ENCODE measurements around the gene GRM2. TPM values are rescaled to one million over a fixed set of nuclear protein-coding genes. Genes with fewer than 3 reads are reported as not detected.

Gene GRM2
- 0.05 TPM for total RNA-seq

DNA sequence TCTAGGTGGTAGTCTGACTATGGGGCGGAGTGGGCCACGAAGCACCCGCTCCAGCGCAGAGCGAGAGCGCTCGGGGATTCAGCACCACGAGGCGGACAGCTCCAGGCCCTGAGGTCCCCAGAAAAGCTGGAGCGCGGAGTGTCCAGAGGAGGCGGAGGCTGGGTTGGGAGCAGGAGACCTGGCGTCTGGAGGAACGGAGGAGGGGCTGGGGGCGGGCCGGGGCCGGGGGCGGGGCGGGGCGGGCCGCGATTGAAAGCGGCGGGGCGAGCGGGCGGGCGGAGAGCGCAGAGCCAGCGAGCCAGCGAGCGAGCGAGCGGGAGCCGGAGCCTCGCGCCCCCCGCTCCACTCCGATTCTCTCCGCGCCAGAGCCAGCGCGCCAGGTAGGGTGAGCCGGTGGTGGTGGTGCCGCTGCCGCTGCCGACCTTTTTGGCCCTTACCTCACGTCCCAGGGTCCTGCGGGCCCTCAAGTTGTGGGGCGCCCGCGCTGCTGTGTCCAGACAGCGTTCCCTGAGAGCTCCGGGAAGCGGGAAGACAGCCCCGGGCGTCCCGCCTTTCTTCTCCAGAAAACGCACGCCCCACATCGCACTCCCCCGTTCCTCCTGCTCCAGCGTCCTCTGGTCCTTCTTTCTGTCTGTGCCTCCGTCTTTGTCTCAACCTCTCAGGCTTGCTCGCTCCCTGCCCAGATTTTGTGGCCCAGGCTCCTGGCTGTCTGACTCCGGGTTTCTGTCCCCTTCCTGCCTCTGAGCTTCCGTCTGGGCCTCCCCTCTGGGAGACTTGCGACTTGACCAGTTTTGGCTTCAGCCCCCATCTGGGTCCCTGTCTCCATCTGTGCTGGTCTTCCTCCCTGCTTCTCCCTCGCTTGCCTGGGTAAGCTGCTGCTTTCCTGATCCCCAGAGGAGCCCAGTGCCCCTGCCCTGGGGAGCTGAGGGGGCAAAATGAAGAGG, at the start of gene GRM2:
GRM2 (plus strand) TSS at position 281 of the 944 bp plus-strand sequence. CDS start 1,916 bp downstream, outside the sequence.
- DNase-seq (ENCODE audit: low spot score) (no peak), ATAC-seq (peak; percentile 74)

DNA sequence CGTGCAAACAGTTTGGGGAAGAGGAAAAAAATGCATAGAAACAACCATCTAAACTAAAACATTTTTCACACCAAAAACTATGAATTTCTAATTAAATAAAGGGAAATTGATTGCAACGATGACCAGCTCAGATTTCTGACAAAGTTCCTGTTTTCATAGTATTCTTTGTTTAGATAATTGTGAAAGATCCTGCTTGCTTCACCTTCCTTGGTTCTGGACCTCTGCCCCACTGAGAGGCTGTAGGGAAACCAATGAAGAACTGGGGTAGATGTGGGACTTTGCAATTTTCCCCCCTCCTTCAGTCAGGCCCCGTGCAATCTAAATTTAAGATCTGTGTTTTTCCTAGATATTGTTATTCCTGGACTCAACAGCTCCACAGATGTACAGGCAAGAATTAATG, 49.6 kb upstream of the GRM2 start:
- no peak for DNase-seq (ENCODE audit: low spot score)
- peak; percentile 80 for ATAC-seq

DNA sequence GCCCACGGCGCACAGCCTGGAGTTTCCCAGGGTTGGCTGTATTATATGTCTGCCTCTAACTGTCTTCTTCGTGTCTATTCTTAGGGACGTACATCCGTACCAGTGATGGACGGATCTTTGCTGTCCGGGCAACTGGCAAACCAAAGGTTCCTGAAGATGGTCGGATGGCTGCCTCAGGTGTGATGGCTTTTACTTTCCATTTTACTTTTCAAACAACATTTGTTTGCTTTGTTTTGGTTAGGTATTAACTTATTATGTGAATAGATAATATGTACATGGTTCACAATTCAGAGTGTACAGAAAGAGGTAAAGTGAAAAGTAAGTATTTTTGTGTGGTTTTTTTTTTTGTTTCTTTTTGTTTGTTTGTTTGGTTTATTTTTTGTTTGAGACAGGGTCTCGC, 46.9 kb upstream of the GRM2 start:
- no peak for DNase-seq (ENCODE audit: low spot score)
- peak; percentile 68 for ATAC-seq

DNA sequence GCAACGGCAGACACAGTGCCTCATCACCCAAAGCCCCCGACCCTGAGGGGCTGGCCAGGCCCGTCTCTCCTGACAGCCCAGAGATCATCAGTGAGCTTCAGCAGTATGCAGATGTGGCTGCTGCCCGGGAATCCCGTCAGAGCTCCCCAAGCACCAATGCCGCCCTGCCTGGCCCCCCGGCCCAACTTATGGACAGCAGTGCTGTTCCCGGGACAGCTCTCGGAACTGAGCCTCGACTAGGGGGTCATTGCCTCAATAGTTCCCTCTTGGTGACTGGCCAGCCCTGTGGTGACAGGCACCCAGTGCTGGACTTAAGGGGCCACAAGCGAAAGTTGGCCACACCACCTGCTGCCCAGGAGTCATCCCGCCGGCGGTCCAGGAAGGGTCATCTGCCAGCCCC, 44.4 kb upstream of the GRM2 start:
- DNase-seq (ENCODE audit: low spot score) (no peak), ATAC-seq (no peak)

DNA sequence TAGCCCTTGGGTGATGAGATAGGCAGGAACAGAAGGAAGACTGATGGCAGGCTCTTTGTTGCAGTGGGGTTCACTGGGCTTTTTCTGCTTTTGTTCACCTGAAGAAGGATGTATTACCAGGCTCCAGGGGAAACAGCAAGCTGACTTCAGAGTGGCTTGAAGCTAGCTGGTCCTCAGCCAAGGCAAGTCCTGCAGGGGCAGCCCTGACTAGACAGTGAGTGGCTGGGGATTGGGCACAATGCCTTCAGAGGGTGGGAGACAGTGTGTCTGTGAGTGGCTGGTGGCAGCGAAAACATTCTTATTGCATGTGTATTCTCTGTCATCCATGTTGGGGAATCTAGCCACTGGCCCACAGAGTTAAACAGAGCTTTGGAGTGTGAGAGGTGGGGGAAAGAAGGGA, 38.1 kb upstream of the GRM2 start:
- DNase-seq (ENCODE audit: low spot score), result no peak

DNA sequence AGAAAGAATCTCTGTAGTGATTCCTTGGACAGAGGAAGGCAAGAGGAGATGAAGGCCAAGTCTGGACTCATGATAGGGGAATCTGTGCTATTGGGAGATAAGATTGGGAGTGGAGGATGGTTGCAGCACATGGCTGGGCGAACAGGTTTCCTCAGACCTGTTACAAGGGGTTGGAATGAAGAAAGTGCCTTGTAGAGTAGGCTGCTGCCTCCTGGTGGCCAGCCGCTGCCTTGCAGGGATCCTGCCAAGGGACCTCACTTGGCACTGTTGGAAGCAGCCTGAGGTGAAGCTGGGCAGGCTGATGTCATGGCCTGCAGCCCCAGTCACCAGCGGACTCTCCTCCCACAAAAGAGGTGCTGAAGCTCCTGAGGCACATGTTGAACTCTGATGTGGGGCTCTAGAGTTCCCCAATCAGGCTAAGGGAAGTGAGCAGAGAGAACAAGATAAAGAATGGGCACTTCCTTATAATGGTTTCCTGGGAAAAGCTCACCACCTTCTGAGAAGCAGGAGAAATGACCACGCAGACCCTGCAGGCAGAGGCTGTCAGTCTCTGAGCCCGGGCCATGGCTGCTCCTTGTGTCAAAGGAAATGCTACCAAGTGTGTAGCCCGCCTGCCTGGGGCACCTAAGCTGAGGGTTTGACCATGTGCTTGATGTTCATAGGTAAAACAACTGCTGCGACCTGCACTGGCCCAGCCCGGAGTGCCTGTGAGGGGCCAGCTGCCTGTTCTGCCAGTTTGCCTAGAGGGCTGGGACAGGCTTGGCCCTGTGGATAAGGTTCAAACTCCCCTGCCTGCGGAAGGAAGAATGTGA, 37.4 kb upstream of the GRM2 start:
- DNase-seq (ENCODE audit: low spot score) (peak; percentile 89), ATAC-seq (peak; percentile 61)

More for the DNA sequence above, 38.1 kb upstream of the GRM2 start:
- no peak for ATAC-seq

DNA sequence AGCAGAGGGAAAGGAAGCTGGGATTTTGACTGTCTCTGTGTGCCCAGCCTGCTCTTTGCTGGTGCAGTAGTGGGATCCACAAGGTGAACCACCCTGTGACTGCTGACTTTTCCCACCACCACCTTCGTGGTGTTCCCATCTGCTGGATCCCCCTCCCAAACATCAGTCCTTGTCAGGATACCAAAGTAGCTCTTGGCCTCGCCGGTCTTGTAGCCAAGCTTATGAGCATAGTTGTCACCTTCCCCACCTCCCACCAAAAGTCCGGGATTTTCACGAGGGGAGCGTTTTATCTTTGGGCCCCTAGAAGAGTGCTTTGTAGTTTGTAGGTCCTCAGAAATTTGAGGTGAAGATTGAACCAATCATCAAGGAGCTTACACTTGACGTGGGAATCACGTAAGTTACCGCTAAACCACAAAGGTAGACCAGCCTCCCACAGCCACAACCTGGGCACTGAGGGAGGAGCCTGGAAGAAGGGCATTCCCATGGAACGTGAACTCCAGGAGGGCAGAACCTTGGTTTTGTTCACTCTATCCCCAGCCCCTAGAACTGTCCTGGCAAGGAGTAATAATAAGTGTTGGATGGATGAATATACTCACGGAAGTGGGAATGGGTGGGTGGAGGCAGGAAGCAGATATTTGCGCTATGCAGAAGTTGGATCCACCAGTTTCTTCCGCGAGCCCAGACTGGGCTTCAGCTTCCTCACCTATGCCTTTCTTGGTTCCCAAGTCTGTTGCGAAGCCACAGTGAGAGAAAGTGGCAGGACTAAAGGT, 36.6 kb upstream of the GRM2 start:
- DNase-seq (ENCODE audit: low spot score) (no peak), ATAC-seq (no peak)

DNA sequence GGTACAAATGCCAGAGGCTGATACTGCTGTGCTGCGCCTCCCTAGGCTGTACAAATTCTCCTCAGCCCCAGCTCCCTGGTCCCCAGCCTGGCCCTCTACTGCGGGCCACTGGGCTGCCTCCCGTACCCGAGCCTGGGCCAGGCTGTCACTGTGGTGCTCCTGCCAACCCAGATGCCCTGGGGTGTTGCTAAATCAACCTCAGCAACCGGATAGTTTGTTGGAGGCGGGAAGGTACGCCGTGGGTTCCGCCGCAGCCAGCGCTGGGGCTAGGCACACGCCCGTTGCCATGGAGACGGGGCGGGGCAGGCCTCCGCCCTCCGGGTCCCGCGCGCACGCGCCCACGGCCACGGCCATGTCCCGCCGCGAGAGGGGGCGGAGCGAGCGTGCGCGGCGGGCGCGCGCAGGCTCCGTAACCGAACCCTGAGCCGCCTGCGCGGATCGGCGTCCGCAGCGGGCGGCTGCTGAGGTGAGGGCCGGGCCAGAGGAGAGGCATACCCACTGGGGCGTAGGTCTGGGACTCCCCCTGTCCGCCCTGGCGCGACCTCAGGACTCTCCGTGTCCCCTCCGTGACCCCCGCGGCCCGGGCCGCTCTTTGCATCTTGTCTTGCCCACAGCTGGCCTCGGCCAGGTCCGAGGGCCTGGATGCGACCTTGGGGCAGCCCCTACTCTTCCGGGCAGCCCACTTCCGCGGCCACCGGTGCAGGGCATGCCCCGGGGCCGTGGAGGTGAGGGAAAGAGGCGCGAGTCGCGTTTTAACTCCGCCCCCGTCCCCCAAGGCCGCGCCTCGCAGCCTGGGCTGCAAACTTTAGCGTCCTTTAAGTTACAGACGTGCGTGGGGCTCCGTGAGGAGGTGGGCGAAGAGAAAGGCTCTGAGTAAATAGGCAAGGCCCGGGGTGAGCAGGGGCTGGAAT, 35.8 kb upstream of the GRM2 start, which contains the start of gene TEX264:
TEX264 (plus strand) TSS at position 430 of the 911 bp plus-strand sequence. CDS start 3,053 bp downstream, outside the sequence.
- DNase-seq (ENCODE audit: low spot score) (peak; percentile 97), ATAC-seq (peak; percentile 85)

DNA sequence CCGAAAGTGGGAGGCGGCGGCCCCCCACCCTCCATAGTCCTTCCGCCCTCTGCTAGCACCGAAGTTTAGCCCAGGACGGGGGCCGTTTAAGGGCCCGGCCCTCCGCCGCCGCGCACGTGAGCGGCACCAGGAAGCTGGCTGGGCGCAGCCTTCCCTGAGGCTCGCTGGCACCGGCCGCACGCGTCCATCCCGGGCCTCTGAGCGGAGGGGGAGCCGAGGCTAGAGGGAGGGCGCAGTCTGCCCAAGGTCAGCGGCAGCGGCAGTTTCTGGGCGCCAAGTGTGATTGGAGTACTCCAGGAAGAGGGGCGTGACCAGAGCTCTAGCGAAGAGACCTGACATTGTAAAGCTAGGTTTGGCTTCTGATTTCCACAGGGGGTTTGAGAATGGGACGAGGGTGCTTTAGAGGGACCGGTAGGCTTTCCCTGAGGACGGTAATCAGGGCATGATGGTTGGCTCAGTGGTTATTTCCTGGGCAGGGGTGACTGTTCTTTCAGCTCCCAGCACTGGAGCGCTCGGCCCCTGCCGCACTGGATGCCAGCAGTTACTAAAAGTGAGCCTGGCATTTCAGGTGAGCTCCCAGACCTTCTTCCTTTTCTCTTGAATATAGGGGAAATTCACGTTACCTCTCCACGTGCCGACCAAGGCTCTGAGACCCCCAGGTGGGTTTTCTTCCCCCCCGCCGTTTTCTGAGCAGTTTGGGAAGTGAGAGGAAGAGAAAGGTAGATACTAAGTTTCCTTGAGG, 35.0 kb upstream of the GRM2 start:
- DNase-seq (ENCODE audit: low spot score) (peak; percentile 71), ATAC-seq (peak; percentile 52)

DNA sequence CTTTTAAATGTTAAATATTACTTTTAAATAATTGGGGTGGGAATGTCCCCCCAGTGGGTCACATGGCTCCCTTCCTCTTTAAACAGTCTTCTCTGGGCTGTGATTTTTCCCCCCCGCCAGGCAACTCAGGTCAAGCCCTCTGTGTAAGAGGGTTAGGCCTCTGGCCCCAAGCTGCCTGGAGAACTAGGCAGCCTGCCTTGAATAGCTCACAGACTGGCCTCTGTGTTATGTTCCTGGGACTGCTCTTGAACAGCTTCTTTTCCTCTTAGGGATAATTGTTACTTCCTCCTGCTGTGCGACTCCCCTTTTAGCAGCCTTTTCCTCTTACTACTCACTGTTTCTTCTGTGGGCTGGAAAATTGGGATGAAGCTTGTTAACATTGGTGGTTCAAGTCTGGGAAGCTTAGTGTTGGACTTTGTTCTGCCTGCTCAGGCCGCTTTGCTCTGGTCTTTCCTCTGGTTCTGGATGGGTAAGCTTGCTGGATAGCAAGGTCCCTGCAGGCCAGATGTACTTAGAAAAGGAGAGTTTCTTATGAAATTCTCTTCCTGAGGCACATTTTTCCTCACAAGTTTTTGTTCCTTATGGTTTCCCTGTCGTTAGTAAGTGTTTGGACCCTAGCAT, 33.6 kb upstream of the GRM2 start:
- ATAC-seq (no peak), DNase-seq (ENCODE audit: low spot score) (no peak)

DNA sequence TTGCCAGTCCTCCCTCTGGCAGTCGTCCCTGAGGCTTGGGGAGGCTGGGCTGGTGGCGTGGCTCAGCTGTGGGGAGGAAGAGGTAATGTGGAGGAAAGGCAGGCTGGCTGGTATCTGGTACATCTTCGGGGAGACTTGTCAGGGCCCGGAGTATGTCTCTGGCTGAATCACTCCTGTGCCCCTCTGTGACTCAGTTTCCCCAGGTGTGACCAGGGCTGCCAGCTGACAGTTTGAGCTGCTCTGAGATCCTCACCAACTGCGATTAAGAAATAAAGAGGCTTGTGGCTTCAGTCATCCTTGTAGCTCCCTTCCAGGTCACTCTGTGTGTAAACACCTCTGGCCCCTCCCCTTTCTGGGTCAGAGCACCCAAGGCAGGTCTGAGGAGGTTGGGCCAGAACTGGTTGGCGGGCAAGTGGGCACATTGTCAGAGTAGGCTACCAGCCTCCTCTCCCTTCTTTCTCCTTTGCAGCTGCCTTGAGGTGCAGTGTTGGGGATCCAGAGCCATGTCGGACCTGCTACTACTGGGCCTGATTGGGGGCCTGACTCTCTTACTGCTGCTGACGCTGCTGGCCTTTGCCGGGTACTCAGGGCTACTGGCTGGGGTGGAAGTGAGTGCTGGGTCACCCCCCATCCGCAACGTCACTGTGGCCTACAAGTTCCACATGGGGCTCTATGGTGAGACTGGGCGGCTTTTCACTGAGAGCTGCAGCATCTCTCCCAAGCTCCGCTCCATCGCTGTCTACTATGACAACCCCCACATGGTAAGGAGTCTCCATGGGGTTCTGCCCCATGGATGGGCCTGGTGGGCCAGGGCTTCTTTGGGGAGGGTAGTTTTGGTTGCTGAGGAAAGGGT, 32.8 kb upstream of the GRM2 start:
- no peak for DNase-seq (ENCODE audit: low spot score)
- no peak for ATAC-seq

DNA sequence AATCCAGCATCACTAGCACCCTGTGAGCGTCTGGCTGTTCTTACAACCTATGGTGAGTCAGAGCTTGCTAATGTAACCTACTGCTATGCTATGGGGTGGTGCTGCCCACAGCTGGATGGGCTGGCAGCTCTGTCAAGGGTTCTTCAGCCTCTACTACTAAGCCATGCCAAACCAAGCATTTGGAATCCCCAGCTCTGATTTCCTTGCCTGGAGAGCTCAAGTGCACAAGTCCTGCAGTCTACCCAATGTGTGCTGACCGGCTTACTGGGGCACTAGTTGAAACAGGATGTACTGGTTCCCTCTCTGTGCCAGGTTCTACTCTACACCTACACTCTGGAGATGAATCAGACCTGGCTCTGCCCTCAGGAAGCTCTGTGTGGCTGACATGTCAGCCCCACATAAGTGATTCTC, 31.7 kb upstream of the GRM2 start:
- no peak for DNase-seq (ENCODE audit: low spot score)
- no peak for ATAC-seq

DNA sequence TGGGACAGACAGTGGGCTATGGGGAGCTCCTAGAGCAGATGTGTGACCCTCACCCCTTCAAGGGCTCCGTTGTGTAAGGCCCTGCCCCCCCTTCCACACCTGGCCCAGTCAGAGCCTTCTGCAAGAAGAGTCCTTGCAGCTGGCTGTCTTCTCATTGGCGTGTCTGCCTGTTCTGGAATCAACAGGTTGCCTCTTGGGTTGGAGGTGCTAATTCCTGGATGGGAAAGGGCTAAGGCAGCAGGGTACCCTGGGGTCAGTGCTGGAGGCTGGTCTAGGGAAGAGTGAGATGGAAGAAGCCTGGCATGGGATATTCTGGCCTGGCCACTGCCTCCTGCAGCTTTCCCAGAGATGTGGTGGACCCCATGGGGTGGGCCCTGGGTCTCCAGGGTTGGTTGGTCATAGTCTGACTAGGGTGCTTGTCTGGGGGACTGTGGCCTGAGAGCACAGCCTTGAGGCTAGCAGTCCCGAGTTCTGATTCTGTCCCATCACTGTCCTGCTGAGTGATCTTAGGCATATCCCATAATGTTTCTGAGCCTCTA, 30.7 kb upstream of the GRM2 start:
- DNase-seq (ENCODE audit: low spot score), result no peak
- ATAC-seq, result no peak

DNA sequence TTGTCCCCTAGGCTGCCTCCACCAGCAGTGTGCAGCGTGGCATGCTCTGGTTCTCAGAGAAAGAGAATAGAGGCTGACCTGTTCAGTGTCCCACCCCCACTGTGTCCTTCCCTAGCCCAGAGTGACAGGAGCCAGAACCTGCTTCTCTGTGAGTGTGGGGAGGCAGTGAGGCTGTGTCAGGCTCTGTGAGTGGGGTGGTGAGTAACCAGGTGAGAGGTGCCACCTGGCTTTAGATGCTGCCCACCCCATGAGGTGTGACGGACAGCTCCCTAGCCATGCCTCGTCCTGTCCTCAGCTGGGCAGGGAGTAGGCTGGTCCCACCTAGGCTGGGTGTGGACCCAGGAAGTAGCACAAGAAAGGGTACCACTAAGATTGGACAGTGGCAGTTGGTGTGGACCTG, 29.5 kb upstream of the GRM2 start:
- no peak for DNase-seq (ENCODE audit: low spot score)

DNA sequence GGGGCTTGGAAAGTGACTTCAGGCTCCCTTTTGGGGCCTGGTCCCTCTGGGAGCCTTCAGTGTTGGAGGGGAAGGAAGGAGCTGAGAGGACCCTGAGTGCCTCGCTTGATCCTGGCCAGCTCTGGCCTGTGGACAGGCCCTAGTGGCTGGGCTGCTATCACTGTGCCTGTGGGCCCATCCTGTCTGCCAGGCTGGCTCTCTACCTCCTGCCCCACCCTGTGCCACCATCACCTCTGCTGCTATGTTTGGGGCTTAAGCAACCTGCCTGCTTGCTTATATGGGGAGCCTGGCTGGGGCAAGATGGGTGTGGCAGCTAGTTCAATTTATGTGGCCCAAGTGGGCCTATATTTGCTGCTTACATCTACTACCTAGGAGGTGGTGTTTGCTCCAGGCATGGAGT, 28.7 kb upstream of the GRM2 start:
- ATAC-seq (no peak), DNase-seq (ENCODE audit: low spot score) (no peak)

More for the DNA sequence above, 29.5 kb upstream of the GRM2 start:
- no peak for ATAC-seq

DNA sequence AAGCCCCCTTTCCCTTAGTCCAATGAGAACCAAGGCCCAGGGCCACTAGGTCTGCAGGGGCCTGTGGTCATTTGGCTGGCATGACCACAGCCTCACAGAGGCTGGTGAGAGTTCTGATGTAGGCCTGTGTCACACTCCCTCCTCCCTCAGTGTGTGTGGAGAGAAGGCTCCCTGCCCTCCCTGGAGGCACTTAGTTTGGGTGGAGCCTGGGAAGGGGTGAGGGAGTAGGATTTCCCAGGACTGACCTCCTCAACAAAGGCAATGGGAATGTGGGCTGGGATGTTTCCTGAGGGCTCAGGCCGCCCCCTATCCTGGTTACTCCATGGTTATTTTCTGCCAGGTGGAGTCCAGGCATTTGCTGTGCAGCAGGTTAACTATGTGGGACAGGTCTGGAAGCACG, 28.2 kb upstream of the GRM2 start:
- ATAC-seq, result no peak
- DNase-seq (ENCODE audit: low spot score), result no peak

DNA sequence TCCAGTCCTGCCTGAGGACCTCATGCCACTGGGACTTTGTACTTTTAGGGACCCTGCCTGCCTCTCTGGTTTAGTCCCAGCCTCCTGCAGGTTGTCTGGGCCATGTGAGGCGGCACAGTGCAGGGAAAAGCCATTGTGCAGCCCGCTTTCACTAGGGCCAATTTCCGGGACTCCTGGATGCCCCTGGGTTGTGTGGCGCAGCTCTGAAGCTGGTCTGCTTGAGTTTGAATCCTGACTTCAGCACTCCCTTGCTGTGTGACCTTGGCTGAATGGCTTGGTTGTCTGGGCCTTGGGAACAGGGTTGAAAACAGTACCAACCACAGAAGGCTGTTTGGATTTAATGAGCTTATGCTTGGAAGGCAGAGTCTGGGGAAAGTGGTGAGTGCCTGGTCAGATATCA, 27.6 kb upstream of the GRM2 start:
- DNase-seq (ENCODE audit: low spot score), result no peak
- ATAC-seq, result no peak

Measured in left lobe of liver (tissue), 2 donors.